Measurements from ENCODE around the gene SLC12A3.
"Not testable (repeated sequence)": the region's sequence is repeated elsewhere in the genome, so short reads cannot be mapped to it uniquely, and the experiment has no call there.

Gene SLC12A3

GRCh38 chr16:56865394-56866062, 521 bp downstream of the SLC12A3 start:
- no peak for DNase-seq (ENCODE audit: low read depth)
- no peak overlapping the region for H3K4me3 ChIP-seq (ENCODE audit: control insufficient read depth, low read depth, low read length)
- no peak for TF ChIP-seq CTCF (IDR thresholded peaks at IDR 0.05; ENCODE audit: control insufficient read depth, insufficient read depth, low read depth, low read length, missing control alignments)

- no peak overlapping the region for H3K4me3 ChIP-seq (ENCODE audit: control insufficient read depth, low read depth, low read length)
- DNase-seq (ENCODE audit: low read depth), result peak; percentile 41
- peak; percentile 64 for TF ChIP-seq CTCF (IDR thresholded peaks at IDR 0.05; ENCODE audit: control insufficient read depth, insufficient read depth, low read depth, low read length, missing control alignments)
Observed at GRCh38 chr16:56866955-56867830, 2.2 kb downstream of the SLC12A3 start.

GRCh38 chr16:56868175-56868574, 3.2 kb downstream of the SLC12A3 start:
- TF ChIP-seq CTCF (IDR thresholded peaks at IDR 0.05; ENCODE audit: control insufficient read depth, insufficient read depth, low read depth, low read length, missing control alignments), result no peak
- no peak overlapping the region for H3K4me3 ChIP-seq (ENCODE audit: control insufficient read depth, low read depth, low read length)
- DNase-seq (ENCODE audit: low read depth), result no peak

GRCh38 chr16:56868766-56869165, 3.8 kb downstream of the SLC12A3 start:
- H3K4me3 ChIP-seq (ENCODE audit: control insufficient read depth, low read depth, low read length); DNase-seq (ENCODE audit: low read depth): not testable (repeated sequence)

GRCh38 chr16:56869513-56870275, 4.7 kb downstream of the SLC12A3 start:
- TF ChIP-seq CTCF (IDR thresholded peaks at IDR 0.05; ENCODE audit: control insufficient read depth, insufficient read depth, low read depth, low read length, missing control alignments), result peak; percentile 21
- no peak overlapping the region for H3K4me3 ChIP-seq (ENCODE audit: control insufficient read depth, low read depth, low read length)
- no peak for DNase-seq (ENCODE audit: low read depth)

GRCh38 chr16:56870276-56870888, 5.4 kb downstream of the SLC12A3 start:
- DNase-seq (ENCODE audit: low read depth), result no peak
- TF ChIP-seq CTCF (IDR thresholded peaks at IDR 0.05; ENCODE audit: control insufficient read depth, insufficient read depth, low read depth, low read length, missing control alignments), result no peak
- H3K4me3 ChIP-seq (ENCODE audit: control insufficient read depth, low read depth, low read length), result no peak overlapping the region
